GM21529 (cell line): ENCODE measurements around the gene PCDH7.

Experiments
- ATAC-seq: cut with Tn5 transposase; IDR thresholded peaks from one replicate; pipeline ENCODE4 v1.9.1; 2021; ENCODE audit not compliant: unreplicated experiment

Gene PCDH7

GRCh38 chr4:30725562-30725961, 5.4 kb downstream of the PCDH7 start:
- ATAC-seq = no peak

- ATAC-seq = no peak
Observed at GRCh38 chr4:30726090-30726675, 6.0 kb downstream of the PCDH7 start.

- no peak for ATAC-seq
Observed at GRCh38 chr4:30727409-30727808, 7.2 kb downstream of the PCDH7 start.

- no peak for ATAC-seq
Observed at GRCh38 chr4:30728311-30728710, 8.1 kb downstream of the PCDH7 start.

GRCh38 chr4:30743897-30744296, 23.7 kb downstream of the PCDH7 start:
- ATAC-seq = no peak

- no peak for ATAC-seq
Observed at GRCh38 chr4:30744386-30744785, 24.2 kb downstream of the PCDH7 start.

GRCh38 chr4:30744957-30745640, 24.9 kb downstream of the PCDH7 start:
- ATAC-seq = no peak

GRCh38 chr4:30746735-30747134, 26.6 kb downstream of the PCDH7 start:
- ATAC-seq = no peak

GRCh38 chr4:30753316-30753715, 33.1 kb downstream of the PCDH7 start:
- no peak for ATAC-seq

- ATAC-seq = no peak
Observed at GRCh38 chr4:30754021-30754420, 33.9 kb downstream of the PCDH7 start.

GRCh38 chr4:30755346-30755745, 35.2 kb downstream of the PCDH7 start:
- no peak for ATAC-seq

GRCh38 chr4:30756553-30756952, 36.4 kb downstream of the PCDH7 start:
- no peak for ATAC-seq

GRCh38 chr4:30757357-30757756, 37.2 kb downstream of the PCDH7 start:
- no peak for ATAC-seq

GRCh38 chr4:30760551-30760950, 40.4 kb downstream of the PCDH7 start:
- no peak for ATAC-seq

GRCh38 chr4:30763321-30763727, 43.2 kb downstream of the PCDH7 start:
- ATAC-seq = no peak

- no peak for ATAC-seq
Observed at GRCh38 chr4:30765022-30765421, 44.9 kb downstream of the PCDH7 start.

- ATAC-seq = no peak
Observed at GRCh38 chr4:30767147-30767845, 47.1 kb downstream of the PCDH7 start.

- no peak for ATAC-seq
Observed at GRCh38 chr4:30768277-30768676, 48.1 kb downstream of the PCDH7 start.

GRCh38 chr4:30769093-30769492, 48.9 kb downstream of the PCDH7 start:
- ATAC-seq = no peak

- ATAC-seq = no peak
Observed at GRCh38 chr4:30770049-30770549, 49.9 kb downstream of the PCDH7 start.

- no peak for ATAC-seq
Observed at GRCh38 chr4:30770812-30771211, 50.6 kb downstream of the PCDH7 start.

GRCh38 chr4:30776451-30776850, 56.3 kb downstream of the PCDH7 start:
- ATAC-seq = no peak
